Lower leg skin (tissue), 4 donors: ENCODE data around the gene FBXL20. TPM values are rescaled to one million over a fixed set of nuclear protein-coding genes. Genes with fewer than 3 reads are reported as not detected.
"Not testable (repeated sequence)": the region's sequence is repeated elsewhere in the genome, so short reads cannot be mapped to it uniquely, and the experiment has no call there.

Experiments used
- DNase-seq, 2 donors: peaks; one replicate each; pipeline ENCODE4 v3.0.0-alpha.2; 2019; ENCODE audit warnings: low spot score in 2 of 2
- H3K4me3 ChIP-seq: fragments of 200-600 bp; sonication (generic); 2 replicates; pipeline ENCODE4 v1.5.1; 2017; ENCODE audit warnings: mild to moderate bottlenecking, low read depth; ENCODE audit not compliant: poor library complexity, severe bottlenecking
- CTCF ChIP-seq, 3 donors: fragments of 450-650 bp; IDR thresholded peaks; one replicate each; pipeline ENCODE4 v1.5.1; 2016; ENCODE audit warnings: antibody characterized with exemption in 3 of 3, mild to moderate bottlenecking in 3 of 3, moderate library complexity in 2 of 3
- POLR2A ChIP-seq, 2 donors: fragments of 450-650 bp; IDR thresholded peaks; one replicate each; pipeline ENCODE4 v1.6.1; 2016 to 2017; ENCODE audit warnings: antibody characterized with exemption in 2 of 2, mild to moderate bottlenecking in 1 of 2, moderate library complexity in 1 of 2
- WGBS, 2 donors: methylation state at CpG; one replicate each; pipeline ENCODE4 v1.1.5; 2018; 5-methylcytosine and 5-hydroxymethylcytosine counted together
- intact Hi-C: fragments of 100-400 bp; cut with DNase I; formaldehyde crosslinking; loops from one replicate; pipeline ENCODE4 v1.15.0; 2023; ENCODE audit warnings: low total_unique reads
- total RNA-seq, 4 donors: library from RNA; depleted of rRNA; stranded (reverse); fragments of >200 nt; gene quantifications; one replicate each; pipeline ENCODE4 v1.1.0, GENCODE V29; 2016

Gene FBXL20
- total RNA-seq, 4 donors from 2014 or later, result 20.5 to 45.2 (median 30.8) TPM

GRCh38 chr17:39349246-39349645, 52.2 kb downstream of the FBXL20 start:
- TF ChIP-seq CTCF (IDR thresholded peaks at IDR 0.05), result no peak
- TF ChIP-seq POLR2A (IDR thresholded peaks at IDR 0.05), result no peak
- no peak for DNase-seq
- H3K4me3 ChIP-seq, result no peak overlapping the region
- intact Hi-C loops, result no loop called here
- 88 to 94% methylated on average over 3 of the region's 3 CpGs for WGBS, 2 donors

GRCh38 chr17:39346863-39347262, 54.6 kb downstream of the FBXL20 start:
- intact Hi-C loops, result not testable (repeated sequence)
- 90 to 98% methylated on average over 5 of the region's 5 CpGs for WGBS, 2 donors

GRCh38 chr17:39341541-39341940, 59.9 kb downstream of the FBXL20 start:
- TF ChIP-seq CTCF (IDR thresholded peaks at IDR 0.05), result no peak
- TF ChIP-seq POLR2A (IDR thresholded peaks at IDR 0.05), result no peak
- no peak for DNase-seq
- WGBS, 2 donors, result 76 to 90% methylated on average over 3 of the region's 3 CpGs
- intact Hi-C loops, result no loop called here
- no peak overlapping the region for H3K4me3 ChIP-seq

More at GRCh38 chr17:39346863-39347262, 54.6 kb downstream of the FBXL20 start:
- H3K4me3 ChIP-seq, DNase-seq: not testable (repeated sequence)

- no peak overlapping the region for H3K4me3 ChIP-seq
- TF ChIP-seq POLR2A (IDR thresholded peaks at IDR 0.05) (no peak), CTCF (IDR thresholded peaks at IDR 0.05) (no peak)
- intact Hi-C loops, result no loop called here
- DNase-seq, result no peak
Measured at GRCh38 chr17:39340731-39341130, 60.7 kb downstream of the FBXL20 start.

- no peak for DNase-seq
- no peak for TF ChIP-seq CTCF (IDR thresholded peaks at IDR 0.05)
- TF ChIP-seq POLR2A (IDR thresholded peaks at IDR 0.05), result no peak
- 70 to 72% methylated on average over 2 of the region's 2 CpGs for WGBS, 2 donors
- intact Hi-C loops, result no loop called here
- no peak overlapping the region for H3K4me3 ChIP-seq
Measured at GRCh38 chr17:39339272-39339671, 62.2 kb downstream of the FBXL20 start.

- DNase-seq, intact Hi-C loops, H3K4me3 ChIP-seq: not testable (repeated sequence)
- WGBS, 2 donors, result 92 to 98% methylated on average over 8 to 14 of the region's 26 CpGs
Measured at GRCh38 chr17:39337649-39338048, 63.8 kb downstream of the FBXL20 start.

GRCh38 chr17:39335704-39336223, 65.7 kb downstream of the FBXL20 start:
- no peak overlapping the region for H3K4me3 ChIP-seq
- DNase-seq, result no peak
- intact Hi-C loops, result no loop called here
- TF ChIP-seq POLR2A (IDR thresholded peaks at IDR 0.05), result no peak
- TF ChIP-seq CTCF (IDR thresholded peaks at IDR 0.05), result no peak
- 78 to 84% methylated on average over 4 of the region's 4 CpGs for WGBS, 2 donors

GRCh38 chr17:39334008-39334744, 67.2 kb downstream of the FBXL20 start:
- intact Hi-C loops, H3K4me3 ChIP-seq, DNase-seq: not testable (repeated sequence)
- 88 to 91% methylated on average over 6 of the region's 6 CpGs for WGBS, 2 donors
